ENCODE data around the gene TOMT.
"Not testable (repeated sequence)": the region's sequence is repeated elsewhere in the genome, so short reads cannot be mapped to it uniquely, and the experiment has no call there.

TOMT gene

DNA sequence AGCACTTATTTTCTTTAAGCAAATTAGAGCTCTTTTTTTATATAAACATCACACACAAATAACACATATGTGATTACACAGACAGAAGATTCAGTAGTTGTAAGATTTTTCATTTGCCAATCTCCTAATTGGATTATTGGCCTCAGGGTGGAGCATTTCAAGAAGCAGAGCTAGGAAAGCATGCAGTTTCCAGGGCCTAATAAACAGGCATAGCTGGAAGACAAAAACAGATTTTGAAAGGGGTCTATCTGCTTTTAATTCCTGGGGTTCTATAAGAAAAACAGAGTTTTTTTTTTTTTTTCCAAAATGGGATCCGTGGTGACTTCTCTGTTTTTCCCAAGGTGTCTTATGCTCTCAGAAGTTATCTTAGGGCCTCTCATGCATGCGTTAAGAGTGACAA is 22.2 kb downstream of the TOMT start:
- DNase-seq, result no peak

DNA sequence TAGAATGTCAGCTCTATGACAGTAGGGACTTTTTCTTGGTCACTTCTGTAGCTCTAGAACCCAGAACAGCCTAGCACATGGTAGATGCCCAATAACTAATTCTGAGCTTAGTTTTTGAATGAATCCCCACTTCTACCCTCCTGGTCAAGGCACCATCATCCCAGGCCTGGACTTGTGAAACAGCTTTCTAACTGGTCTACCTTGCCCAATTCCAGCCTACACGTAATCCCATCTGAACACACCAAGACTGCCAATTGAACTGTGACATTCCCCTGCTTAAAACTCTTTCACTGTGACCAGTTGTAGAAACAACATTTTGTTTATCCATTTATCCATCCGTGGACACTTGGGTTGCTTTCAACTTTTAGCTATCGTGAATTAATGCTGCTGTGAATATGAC is 23.7 kb downstream of the TOMT start:
- DNase-seq, result no peak

DNA sequence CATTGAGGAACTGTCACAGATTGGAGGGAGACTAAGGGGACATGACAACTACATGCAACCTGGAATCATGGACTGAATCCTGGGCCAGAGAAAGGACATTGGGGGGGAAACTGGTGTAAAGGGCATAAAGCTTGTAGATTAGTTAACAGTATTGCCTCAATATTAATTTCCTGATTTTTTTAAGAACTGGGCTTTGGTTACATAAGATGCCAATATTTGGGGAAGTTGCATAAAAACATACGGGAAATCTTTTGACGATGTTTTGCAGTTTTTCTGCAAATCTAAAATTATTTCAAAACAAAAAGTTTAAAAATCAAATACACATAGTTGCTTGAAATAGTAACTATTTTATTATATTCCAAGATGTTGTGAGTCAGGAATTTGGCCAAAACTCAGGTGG is 26.9 kb downstream of the TOMT start:
- DNase-seq, result no peak

DNA sequence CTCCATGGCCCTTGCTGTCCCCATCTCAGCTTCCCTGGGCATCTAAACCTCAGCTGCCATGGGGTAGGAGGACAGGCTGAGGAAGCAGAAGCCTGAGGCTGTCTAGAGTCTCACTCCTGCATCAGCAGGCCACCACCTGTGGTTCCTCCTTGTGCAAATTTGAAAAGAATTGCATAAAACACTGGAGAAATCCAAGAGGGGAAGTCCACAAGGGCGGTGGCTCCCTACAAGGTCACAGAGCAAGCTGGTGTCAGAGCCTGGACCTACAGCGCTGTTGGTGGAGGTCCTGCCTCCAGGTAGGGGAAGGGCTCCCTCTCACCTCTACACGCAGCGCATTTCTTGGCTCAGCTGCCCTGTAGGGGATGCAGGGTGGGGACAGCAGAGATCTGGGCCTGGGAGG is 29.7 kb downstream of the TOMT start, which contains the start of gene FOLR3:
TSS of gene FOLR3 (plus strand) at position 253 of the 400 bp plus-strand sequence. CDS start 228 bp downstream, outside the sequence.
- DNase-seq, result not testable (repeated sequence)

DNA sequence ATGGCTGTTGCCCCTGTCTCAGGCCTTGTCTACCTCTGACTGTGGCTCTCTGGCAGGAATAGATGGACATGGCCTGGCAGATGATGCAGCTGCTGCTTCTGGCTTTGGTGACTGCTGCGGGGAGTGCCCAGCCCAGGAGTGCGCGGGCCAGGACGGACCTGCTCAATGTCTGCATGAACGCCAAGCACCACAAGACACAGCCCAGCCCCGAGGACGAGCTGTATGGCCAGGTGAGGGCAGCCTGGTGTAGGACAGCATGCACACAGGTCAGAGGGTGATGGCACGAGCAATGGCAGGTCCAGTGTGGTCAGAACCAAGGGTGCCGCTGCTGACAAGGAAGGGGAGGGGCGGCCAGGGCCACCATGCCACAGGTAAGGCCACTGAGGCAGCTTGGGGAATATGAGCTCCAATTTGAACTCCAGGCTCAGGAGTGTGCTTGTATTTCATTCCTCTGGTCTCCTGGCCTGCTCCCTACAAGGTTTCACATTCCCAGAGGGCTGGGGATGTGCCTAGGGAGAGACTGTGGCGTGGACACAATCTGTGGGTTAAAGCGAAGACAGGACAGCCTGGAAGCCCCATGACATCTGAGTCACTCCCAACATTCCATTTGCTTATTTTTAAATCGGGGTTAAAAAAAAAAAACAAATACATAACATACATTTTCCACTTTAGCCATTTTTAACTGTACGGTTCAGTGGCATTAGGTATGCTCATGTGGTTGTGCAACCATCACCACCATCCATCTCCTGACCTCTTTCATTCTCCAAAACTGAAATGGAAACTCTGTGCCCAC is 30.4 kb downstream of the TOMT start:
- DNase-seq, result no peak

DNA sequence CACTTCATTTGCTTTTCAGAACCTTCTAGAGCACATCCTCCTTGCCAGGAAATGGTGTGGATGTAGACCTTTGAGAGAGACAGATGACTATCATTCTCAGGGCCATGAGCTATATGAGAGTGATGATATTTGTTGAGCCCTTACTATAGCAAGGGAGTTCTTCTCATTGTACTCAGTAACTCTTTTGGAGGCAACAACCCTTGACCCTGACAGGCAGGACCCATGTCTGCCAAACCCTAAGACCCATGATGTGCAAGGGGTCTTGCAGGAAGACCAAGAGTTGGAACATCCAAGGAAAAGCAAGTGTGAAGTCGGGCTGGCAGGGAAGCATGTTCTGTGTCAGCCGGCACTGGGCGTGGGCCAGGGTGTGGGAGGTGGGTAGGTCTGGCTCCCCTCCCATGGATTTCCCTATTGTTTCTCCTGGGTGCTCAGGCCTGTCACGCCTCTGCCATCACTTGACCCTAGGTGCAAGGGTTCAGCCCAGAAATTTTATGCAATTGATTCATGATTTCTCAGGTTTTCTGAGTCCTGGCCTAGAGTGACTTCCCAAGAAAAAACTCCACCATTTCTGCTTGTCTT is 31.0 kb downstream of the TOMT start:
- no peak for DNase-seq

DNA sequence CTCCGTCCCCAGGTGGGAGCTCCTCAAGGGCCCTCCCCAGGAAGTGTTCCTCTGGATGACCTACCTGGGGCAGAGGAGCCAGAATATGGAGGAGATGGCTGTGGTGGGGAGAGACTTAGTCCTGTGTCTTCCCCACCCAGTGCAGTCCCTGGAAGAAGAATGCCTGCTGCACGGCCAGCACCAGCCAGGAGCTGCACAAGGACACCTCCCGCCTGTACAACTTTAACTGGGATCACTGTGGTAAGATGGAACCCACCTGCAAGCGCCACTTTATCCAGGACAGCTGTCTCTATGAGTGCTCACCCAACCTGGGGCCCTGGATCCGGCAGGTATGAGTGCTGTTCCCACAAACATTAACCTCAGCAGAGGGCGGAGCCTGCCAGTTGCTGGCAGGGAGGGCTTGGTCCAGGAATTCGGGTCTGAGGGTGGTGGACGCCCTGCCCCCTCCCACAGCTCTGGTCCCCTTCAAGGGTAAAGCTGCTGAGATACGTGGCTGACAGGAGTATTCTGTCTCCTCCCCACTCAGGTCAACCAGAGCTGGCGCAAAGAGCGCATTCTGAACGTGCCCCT is 33.2 kb downstream of the TOMT start:
- DNase-seq, result no peak

DNA sequence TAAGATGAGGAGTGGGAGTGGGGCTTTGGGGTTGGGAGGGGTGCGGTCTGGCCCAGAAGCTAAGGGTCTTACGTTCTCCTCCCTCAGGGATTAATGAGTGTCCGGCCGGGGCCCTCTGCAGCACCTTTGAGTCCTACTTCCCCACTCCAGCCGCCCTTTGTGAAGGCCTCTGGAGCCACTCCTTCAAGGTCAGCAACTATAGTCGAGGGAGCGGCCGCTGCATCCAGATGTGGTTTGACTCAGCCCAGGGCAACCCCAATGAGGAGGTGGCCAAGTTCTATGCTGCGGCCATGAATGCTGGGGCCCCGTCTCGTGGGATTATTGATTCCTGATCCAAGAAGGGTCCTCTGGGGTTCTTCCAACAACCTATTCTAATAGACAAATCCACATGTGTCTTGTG is 33.8 kb downstream of the TOMT start:
- DNase-seq, result no peak

DNA sequence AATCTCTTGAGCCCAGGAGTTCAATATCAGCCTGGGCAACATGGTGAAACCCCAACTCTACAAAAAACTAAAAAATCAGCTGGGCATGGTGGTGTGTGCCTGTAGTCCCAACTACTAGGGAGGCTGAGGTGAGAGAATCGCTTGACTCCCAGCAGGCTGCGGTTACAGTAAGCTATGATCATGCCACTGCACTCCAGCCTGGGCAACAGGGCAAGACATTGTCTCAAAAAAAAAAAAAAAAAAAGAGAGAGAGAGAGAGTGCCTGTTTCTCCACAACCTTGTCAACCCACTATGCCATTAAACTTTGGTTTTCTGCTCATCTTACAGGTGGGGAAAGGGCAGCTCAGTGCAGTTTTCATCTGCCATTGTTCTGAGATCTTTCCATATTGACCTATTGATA is 34.9 kb downstream of the TOMT start:
- DNase-seq, result no peak

DNA sequence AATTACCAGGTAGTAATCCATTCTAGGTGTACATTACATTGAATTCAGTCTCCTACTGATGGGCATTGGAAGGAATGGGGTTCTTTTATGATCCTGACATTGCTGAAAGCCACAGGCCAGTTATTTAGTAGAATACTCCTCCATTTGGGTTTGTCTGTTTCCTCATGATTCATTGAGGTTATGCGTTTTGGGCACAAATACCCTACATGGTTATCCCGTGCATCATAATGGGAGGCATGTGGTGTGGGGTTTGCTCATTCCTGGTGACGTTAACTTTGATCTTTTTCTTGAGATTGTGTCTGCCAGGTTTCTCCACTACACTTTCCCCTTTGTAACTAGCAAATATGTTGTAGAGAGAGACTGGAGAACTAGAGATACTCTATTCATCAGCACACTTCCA is 35.3 kb downstream of the TOMT start:
- DNase-seq, result no peak

DNA sequence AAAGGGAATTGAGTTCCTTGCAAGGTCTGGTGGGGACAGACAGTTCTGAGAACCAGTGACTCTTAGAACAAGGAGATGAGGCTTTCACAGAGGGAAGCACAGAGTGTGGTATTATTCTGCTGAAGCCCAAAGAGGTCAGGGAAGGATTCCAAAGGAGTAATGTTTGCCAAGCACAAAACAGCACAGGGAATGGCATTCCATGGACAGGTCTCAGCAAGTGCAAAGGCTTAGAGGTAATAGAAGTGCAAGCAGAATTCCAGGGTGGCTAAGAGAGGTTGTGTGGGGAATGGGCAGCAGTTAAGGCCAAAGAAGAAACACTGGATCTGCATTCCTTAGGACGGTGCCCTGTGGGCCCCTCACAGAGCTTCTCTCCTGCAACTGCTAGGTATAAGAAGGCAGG is 36.4 kb downstream of the TOMT start:
- not testable (repeated sequence) for DNase-seq

DNA sequence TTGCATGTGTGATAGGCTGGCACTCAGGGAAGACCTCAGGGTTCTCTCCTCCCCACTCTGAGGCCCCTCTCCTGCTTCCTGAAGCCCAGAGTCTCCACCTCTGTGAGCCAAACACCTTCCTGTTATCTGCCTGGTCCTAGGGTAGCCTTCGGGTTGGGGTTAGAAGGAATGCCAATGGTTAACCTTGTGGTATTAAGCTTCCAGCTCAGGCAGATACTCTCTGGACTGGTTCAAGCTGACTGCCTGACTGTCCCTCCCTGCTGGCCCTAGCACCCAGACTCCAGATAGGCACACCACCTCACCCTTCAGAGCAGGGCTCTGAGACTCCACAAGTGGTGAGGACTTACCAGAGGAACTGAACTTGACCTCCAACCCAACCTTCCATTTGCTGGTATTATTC is 36.8 kb downstream of the TOMT start:
- DNase-seq, result not testable (repeated sequence)

DNA sequence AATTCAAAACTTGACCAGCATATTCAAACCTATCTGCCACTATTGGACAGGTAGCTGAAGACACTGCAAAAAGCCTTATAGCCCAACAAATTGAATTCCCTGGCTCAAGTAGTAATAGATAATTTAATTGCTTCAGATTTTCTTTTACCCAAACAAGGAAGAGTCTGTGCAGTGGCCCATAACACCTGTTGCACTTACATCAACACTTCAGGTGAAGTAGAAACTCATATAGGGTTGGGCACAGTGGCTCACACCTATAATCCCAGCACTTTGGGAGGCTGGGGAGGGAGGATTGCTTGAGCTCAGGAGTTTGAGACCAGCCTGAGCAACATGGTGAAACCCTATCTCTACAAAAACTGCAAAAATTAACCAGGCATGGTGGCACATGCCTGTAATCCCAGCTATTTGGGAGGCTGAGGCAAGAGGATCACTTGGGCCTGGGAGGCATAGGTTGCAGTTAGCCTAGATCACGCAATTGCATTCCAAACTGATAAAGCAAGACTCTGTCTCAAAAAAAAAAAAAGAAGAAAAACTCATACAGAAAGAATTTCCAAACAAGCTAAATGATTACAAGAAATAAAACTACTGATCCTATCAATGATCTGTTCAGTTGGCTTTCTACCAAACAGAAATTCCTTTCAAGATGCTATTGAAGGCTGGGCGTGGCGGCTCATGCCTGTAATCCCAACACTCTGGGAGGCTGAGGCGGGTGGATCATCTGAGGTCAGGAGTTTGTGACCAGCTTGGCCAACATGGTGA is 39.3 kb downstream of the TOMT start:
- no peak for DNase-seq

DNA sequence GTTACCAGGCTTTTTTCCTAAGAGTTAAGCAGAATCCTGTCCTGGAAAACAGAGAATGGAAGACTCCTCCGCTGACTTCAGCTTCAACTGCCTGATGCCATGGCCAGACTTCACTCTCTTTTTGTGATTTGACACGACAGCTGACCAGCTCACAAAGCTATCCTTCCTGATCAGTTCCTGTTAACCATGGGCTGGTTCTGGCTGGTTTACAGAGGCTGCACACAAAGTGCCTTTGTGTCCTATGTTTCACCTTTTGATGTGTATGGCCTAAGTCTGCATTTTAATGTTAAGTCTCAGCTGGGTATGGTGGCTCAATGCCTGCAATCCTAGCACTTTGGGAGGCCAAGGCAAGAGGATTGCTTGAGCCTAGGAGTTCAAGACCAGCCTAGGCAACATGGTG is 40.9 kb downstream of the TOMT start:
- no peak for DNase-seq

DNA sequence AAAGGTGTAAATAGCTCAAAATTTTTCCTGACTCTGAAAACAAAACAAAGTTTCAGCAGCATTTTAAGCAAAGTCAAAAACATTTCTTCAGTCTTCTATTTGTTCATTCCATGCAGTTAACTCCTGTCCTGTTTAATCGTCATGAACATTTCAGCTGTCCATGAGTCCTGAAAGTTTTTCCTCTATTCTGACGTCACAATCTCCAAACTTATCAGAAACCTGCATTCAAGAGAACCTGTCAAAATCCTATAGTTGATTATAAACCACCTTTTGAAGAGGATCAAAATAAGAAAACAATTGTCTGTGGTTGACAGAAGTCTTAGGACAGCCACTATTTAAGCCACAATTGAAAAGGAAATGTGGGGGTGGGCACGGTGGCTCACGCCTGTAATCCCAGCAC is 45.2 kb downstream of the TOMT start:
- no peak for DNase-seq

DNA sequence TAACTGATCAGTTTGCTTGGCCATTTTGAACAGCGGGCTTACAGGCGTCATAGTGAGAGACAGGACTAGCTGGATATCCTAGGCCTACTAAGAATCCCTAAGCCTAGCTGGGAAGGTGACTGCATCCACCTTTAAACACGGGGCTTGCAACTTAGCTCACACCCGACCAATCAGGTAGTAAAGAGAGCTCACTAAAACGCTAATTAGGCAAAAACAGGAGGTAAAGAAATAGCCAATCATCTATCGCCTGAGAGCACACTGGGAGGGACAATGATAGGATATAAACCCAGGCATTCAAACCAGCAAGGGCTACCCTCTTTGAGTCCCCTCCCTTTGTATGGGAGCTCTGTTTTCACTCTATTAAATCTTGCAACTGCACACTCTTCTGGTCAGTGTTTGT is 48.1 kb downstream of the TOMT start:
- DNase-seq, result not testable (repeated sequence)

DNA sequence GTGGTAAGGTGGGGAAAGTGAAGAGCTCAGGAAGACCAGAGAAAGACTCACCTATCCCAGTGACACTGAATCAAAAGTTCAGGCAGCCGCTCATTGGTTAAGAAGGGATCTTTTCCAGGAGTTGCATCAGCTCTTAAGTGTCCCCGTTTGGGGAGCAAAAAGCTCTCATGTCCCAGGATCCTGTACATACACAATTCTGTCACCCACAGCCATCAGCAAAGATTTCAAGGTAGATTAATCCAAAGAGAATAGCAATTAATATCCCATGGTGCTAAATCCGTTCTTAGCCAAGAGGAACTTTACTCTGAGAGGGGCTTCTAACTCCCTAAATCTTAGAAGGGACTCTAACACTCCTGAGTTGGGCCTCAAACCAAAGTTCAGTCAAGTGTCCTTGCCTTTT is 49.1 kb downstream of the TOMT start:
- no peak for DNase-seq

DNA sequence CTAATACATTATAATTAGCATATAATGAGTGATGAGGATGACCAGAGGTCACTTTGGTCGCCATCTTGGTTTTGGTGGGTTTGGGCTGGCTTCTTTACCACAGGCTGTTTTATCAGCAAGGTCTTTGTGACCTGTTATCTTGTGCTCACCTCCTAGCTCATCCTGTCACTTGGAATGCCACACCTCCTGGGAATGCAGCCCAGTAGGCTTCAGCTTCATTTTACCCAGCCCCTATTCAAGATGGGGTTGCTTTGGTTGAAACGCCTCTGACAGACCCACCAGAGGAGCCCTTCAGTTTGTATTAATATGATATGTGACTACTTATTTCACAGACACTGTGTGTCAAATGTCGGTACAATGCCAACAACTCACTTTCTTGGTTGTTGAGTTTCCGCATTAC is 50.0 kb downstream of the TOMT start:
- no peak for DNase-seq

DNA sequence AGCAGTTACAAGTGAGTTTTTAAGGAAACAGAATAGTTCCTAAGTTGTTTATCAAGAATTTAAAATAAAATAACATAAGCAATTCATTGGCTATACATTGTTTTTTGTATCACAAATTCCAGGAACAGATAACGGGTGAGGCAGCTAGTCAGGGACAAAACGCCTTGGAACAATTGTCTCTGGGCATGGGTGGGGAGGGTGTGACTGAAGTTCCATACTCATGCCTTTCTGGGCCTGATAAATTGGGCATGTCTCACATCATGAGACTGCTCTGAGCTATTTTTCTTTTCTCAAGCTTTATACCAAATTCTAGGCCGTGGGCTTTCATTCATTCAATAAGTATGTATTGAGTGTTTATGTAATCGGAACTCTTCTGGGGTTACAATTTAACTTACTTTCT is 51.4 kb downstream of the TOMT start:
- DNase-seq, result no peak

Data from NCI-H446 treated with DMSO at 0.1 percent for 48 hours (cell line).